K562 (cell line): ENCODE data around the gene FLVCR2. TPM values are rescaled to one million over a fixed set of nuclear protein-coding genes. Genes with fewer than 3 reads are reported as not detected.

Experiments
- ATAC-seq: fragments of 200-7000 bp; cut with Tn5 transposase; 3 replicates; pipeline ENCODE4 v1.9.1; 2020; ENCODE audit warnings: moderate library complexity
- BruUV-seq: library from RNA; stranded (reverse); fragments of 400-500 nt; replicated peaks from 2 replicates; lab custom pipeline; 2021; lab: Mats Ljungman, UMichigan
- CTCF ChIA-PET: fragments of 300-600 bp; formaldehyde crosslinking; extraction: SDS; loops from one replicate; lab custom pipeline; 2021; ENCODE audit warnings: low intra/inter-chr PET ratio; lab: Yijun Ruan, JAX
- POLR2A ChIA-PET: fragments of 300-600, 350-650 bp; sonication (Branson Sonifier 250); formaldehyde crosslinking; extraction: SDS; loops from one replicate; lab custom pipeline; 2021; ENCODE audit warnings: antibody characterized with exemption, inconsistent platforms; lab: Yijun Ruan, JAX
- DNase-seq, 4 experiments: peaks; one replicate each; pipeline versions ENCODE4 v3.0.0 to v3.0.0-alpha.2; 2011 to 2018; ENCODE audit warnings: low spot score in 3 of 4, mixed read lengths in 3 of 4; ENCODE audit errors: extremely low read depth in 1 of 4
- FAIRE-seq: peaks from 2 replicates; lab custom pipeline; 2011; peaks lifted over from hg19 to GRCh38; lab: Jason Lieb, UNC
- H2AFZ ChIP-seq: 2 replicates; pipeline ENCODE4 v1.6.0; 2011; ENCODE audit warnings: low read depth, low read length, control low read depth, inconsistent platforms
- H3K27ac ChIP-seq: fragments of 200-600 bp; 3 replicates; pipeline ENCODE4 v1.8.0; 2011; ENCODE audit warnings: low read depth, mild to moderate bottlenecking, control low read depth, inconsistent platforms, low read length, moderate library complexity, mixed read lengths; ENCODE audit errors: extremely low read depth
- H3K27me3 ChIP-seq, 2 experiments: fragments of 300-600 bp in 1 of 2; 2 replicates in 1 of 2; 3 replicates in 1 of 2; pipeline versions ENCODE4 v1.6.0 to v1.8.0; 2011; ENCODE audit warnings: inconsistent platforms in 2 of 2, low read length in 2 of 2, mild to moderate bottlenecking in 1 of 2, mixed read lengths in 1 of 2, moderate library complexity in 1 of 2; ENCODE audit not compliant: control insufficient read depth in 2 of 2, insufficient read depth in 2 of 2
- H3K36me3 ChIP-seq: fragments of 300-600 bp; 3 replicates; pipeline ENCODE4 v1.8.0; 2011; ENCODE audit warnings: mild to moderate bottlenecking, low read length, inconsistent platforms; ENCODE audit not compliant: control insufficient read depth, insufficient read depth
- H3K4me1 ChIP-seq, 2 experiments: fragments of 200-600 bp in 1 of 2; replicated peaks in 1 of 2; 2 replicates in 1 of 2; 3 replicates in 1 of 2; pipeline versions ENCODE4 v1.5.1 to v1.8.0; 2011; ENCODE audit warnings: inconsistent platforms in 2 of 2, low read length in 2 of 2, mild to moderate bottlenecking in 1 of 2, mixed read lengths in 1 of 2, moderate library complexity in 1 of 2; ENCODE audit not compliant: control insufficient read depth in 2 of 2, insufficient read depth in 2 of 2
- H3K4me2 ChIP-seq: 2 replicates; pipeline ENCODE4 v1.6.1; 2011; ENCODE audit warnings: low read length, control low read depth, inconsistent platforms, mixed read lengths; ENCODE audit not compliant: insufficient read depth
- H3K4me3 ChIP-seq: fragments of 200-600 bp; sonication (generic), shearing (Covaris generic); 2 replicates; pipeline ENCODE4 v1.5.1; 2016; ENCODE audit warnings: control low read depth, inconsistent platforms
- H3K79me2 ChIP-seq: fragments of 200-600 bp; 3 replicates; pipeline ENCODE4 v1.8.0; 2011; ENCODE audit warnings: low read length, inconsistent platforms; ENCODE audit not compliant: control insufficient read depth, insufficient read depth
- H3K9ac ChIP-seq, 2 experiments: 2 replicates each; pipeline versions ENCODE4 v1.6.0 to v1.6.1; 2011; ENCODE audit warnings: low read depth in 2 of 2, low read length in 2 of 2, control low read depth in 1 of 2, inconsistent platforms in 1 of 2, mild to moderate bottlenecking in 1 of 2, mixed read lengths in 1 of 2; ENCODE audit not compliant: insufficient read depth in 1 of 2
- H3K9me1 ChIP-seq: one replicate; pipeline ENCODE4 v1.6.0; 2011; ENCODE audit warnings: inconsistent platforms, mild to moderate bottlenecking, low read length, moderate library complexity; ENCODE audit not compliant: control insufficient read depth, insufficient read depth
- H3K9me3 ChIP-seq: replicated peaks from 2 replicates; pipeline ENCODE4 v1.5.1; 2011; ENCODE audit warnings: low read depth, low read length, inconsistent platforms; ENCODE audit not compliant: control insufficient read depth, insufficient read depth
- H4K20me1 ChIP-seq: replicated peaks from 2 replicates; pipeline ENCODE4 v1.6.1; 2011; ENCODE audit warnings: low read length, inconsistent platforms, mixed read lengths; ENCODE audit not compliant: control insufficient read depth, insufficient read depth
- FOSL1 ChIP-seq: fragments of 200-800 bp; sonication (Bioruptor generic); conservative IDR thresholded peaks from 2 replicates; pipeline ENCODE4 v1.6.1; 2016; ENCODE audit warnings: missing genetic modification characterization, missing compliant biosample characterization
- MCM5 ChIP-seq: fragments of 450-650 bp; IDR thresholded peaks from 2 replicates; pipeline ENCODE4 v1.6.1; 2016; ENCODE audit warnings: low read depth
- MECOM ChIP-seq: fragments of 250-450 bp; sonication (Bioruptor Pico); IDR thresholded peaks from 2 replicates; pipeline ENCODE4 v1.8.0; 2022; ENCODE audit warnings: inconsistent platforms
- WGBS: fragments of 100-300 bp; shearing (Covaris generic); methylation state at CpG from one replicate; pipeline ENCODE4 v1.1.6; 2016; ENCODE audit warnings: low coverage, mixed read lengths; ENCODE audit not compliant: insufficient coverage; ENCODE audit errors: missing lambda C conversion rate; 5-methylcytosine and 5-hydroxymethylcytosine counted together
- in situ Hi-C: fragments of 300-500 bp; cut with MboI; formaldehyde crosslinking; loops from 4 replicates; pipeline ENCODE4 v1.15.0; 2018; ENCODE audit warnings: inconsistent platforms, mixed read lengths
- intact Hi-C: fragments of 100-400 bp; cut with micrococcal nuclease; formaldehyde crosslinking; loops from 2 replicates; pipeline ENCODE4 v1.14.2; 2022
- polyA plus RNA-seq, 8 experiments: library from polyadenylated mRNA; depleted of rRNA in 4 of 8; stranded (reverse) in 5 of 8; unstranded in 3 of 8; fragments of >200 nt; fragmentation: Nextera tagmentation in 2 of 8; fragmentation: Illumina TruSeq in 1 of 8; extraction: Ambion mirVana in 2 of 8; extraction: Trizol in 1 of 8; gene quantifications; 2 replicates each; pipeline versions ENCODE4 v1.2.1 to v1.2.3, GENCODE V29; 2011 to 2014; ENCODE audit warnings: inconsistent platforms in 1 of 8, missing spikeins in 1 of 8
- total RNA-seq, 7 experiments: library from RNA; depleted of rRNA in 6 of 7; stranded (reverse); fragments of >200 nt in 6 of 7; fragmentation: Illumina TruSeq in 2 of 7; extraction: Trizol in 2 of 7; gene quantifications; 2 replicates each; pipeline versions ENCODE4 v1.2.1 to v1.2.3, GENCODE V29; 2011 to 2021; ENCODE audit warnings: low replicate concordance in 1 of 7

The FLVCR2 gene
- total and polyA plus RNA-seq, 9 of the 15 experiments (the other 6 are each of a cell fraction or from before 2014, with no cell fraction given) = 1.5 TPM; not detected in 8

GRCh38 chr14:75566321-75566720 lies 12.1 kb upstream of the FLVCR2 start:
- no peaks in the 10 kb centered on the region for H3K79me2 ChIP-seq
- TF ChIP-seq MECOM (CRISPR knock-in tag) (no peak), FOSL1 (tag) (0 out of 2 replicates have a peak, but pooled peaks have one; percentile 28)
- H3K9ac ChIP-seq = no peak overlapping the region

GRCh38 chr14:75566752-75567151 lies 11.7 kb upstream of the FLVCR2 start:
- ATAC-seq = no peak
- no peak for FAIRE-seq
- Histone ChIP-seq H3K27ac (no peak overlapping the region), H3K4me1 (no peaks in the 10 kb centered on the region), H3K4me2 (no peak overlapping the region), H3K9me1 (no peaks in the 10 kb centered on the region), H3K36me3 (no peaks in the 10 kb centered on the region), H3K9ac (no peak overlapping the region), H4K20me1 (no peaks in the 10 kb centered on the region), H3K79me2 (no peaks in the 10 kb centered on the region), H3K9me3 (no peaks in the 10 kb centered on the region), H2AFZ (no peak overlapping the region), H3K27me3 (peaks cover 9 to 51% of the 10 kb centered on the region in 2 experiments; a peak in 4 of 5 replicates), H3K4me3 (no peak overlapping the region)
- no peak for DNase-seq
- BruUV-seq = no TSS peak
- intact Hi-C loops (no loop called here), in situ Hi-C loops (loop anchor here (10.0 kb wide), 1 partner anchor 262 kb away; no protein-coding TSS in a partner anchor)
- CTCF ChIA-PET = no interaction called here
- TF ChIP-seq FOSL1 (tag) = 0 out of 2 replicates have a peak, but pooled peaks have one; percentile 0
- TF ChIP-seq MCM5 = no peak
- POLR2A ChIA-PET = no interaction called here
- 0% methylated on average over 5 of the region's 8 CpGs for WGBS

More at GRCh38 chr14:75566321-75566720, 12.1 kb upstream of the FLVCR2 start:
- no peak for FAIRE-seq
- POLR2A ChIA-PET = no interaction called here
- no peak overlapping the region for H3K4me3 ChIP-seq
- no peak for ATAC-seq
- no peaks in the 10 kb centered on the region for H3K4me1 ChIP-seq
- no peaks in the 10 kb centered on the region for H3K9me3 ChIP-seq
- no peak overlapping the region for H3K27ac ChIP-seq
- H2AFZ ChIP-seq = no peak overlapping the region
- H3K36me3 ChIP-seq = no peaks in the 10 kb centered on the region
- H3K9me1 ChIP-seq = no peaks in the 10 kb centered on the region
- no peak for DNase-seq
- 0% methylated on average over 3 of the region's 4 CpGs for WGBS
- H3K4me2 ChIP-seq = no peak overlapping the region
- BruUV-seq = no TSS peak
- in situ Hi-C loops (loop anchor here (10.0 kb wide), 1 partner anchor 262 kb away; no protein-coding TSS in a partner anchor), intact Hi-C loops (no loop called here)
- peaks cover 9 to 49% of the 10 kb centered on the region in 2 experiments; a peak in 4 of 5 replicates for H3K27me3 ChIP-seq
- no peaks in the 10 kb centered on the region for H4K20me1 ChIP-seq
- CTCF ChIA-PET = no interaction called here
